Colonic mucosa (tissue), 4 donors: Measurements from ENCODE around the gene CTNS. TPM values are rescaled to one million over a fixed set of nuclear protein-coding genes. Genes with fewer than 3 reads are reported as not detected.

Experiments used
- DNase-seq: peaks from one replicate; pipeline ENCODE4 v3.0.0-alpha.2; 2020
- H3K27ac ChIP-seq: fragments of 200-600 bp; one replicate; pipeline ENCODE4 v1.8.0; 2021
- H3K27me3 ChIP-seq: fragments of 200-600 bp; one replicate; pipeline ENCODE4 v1.8.0; 2021
- H3K36me3 ChIP-seq: fragments of 200-600 bp; one replicate; pipeline ENCODE4 v1.8.0; 2021
- H3K4me1 ChIP-seq: fragments of 200-600 bp; one replicate; pipeline ENCODE4 v1.8.0; 2021; ENCODE audit warnings: mild to moderate bottlenecking
- H3K4me3 ChIP-seq: fragments of 200-600 bp; one replicate; pipeline ENCODE4 v1.8.0; 2021
- H3K9ac ChIP-seq, 2 donors: one replicate each; pipeline ENCODE4 v1.7.0; 2013; ENCODE audit warnings: control low read depth in 2 of 2, low read depth in 2 of 2, low read length in 2 of 2
- H3K9me3 ChIP-seq: fragments of 200-600 bp; one replicate; pipeline ENCODE4 v1.8.0; 2021
- CTCF ChIP-seq: fragments of 200-600 bp; IDR thresholded peaks from one replicate; pipeline ENCODE4 v1.8.0; 2022; ENCODE audit warnings: antibody characterized with exemption, mild to moderate bottlenecking
- intact Hi-C: fragments of 100-400 bp; cut with DNase I; formaldehyde crosslinking; loops from one replicate; pipeline ENCODE4 v1.14.1; 2022
- total RNA-seq, 2 donors: library from RNA; stranded (reverse); fragmentation: NEBNext Ultra II Directional in 1 of 2; extraction: Animal tissue kit (Norgen Biotek cat#: 25700) in 1 of 2; gene quantifications; one replicate each; pipeline ENCODE4 v1.2.1, GENCODE V29; 2021
- donor health status: healthy.
- donor health status: DM: no; HTN: no; CAD: no.
- donor health status: DM: no; HTN: no; CAD: no.

Gene CTNS
- total RNA-seq, 2 donors from 2014 or later = 7.9 to 8.1 TPM

GRCh38 chr17:3681565-3681964 lies 45.0 kb downstream of the CTNS start:
- H3K27ac ChIP-seq = no peak overlapping the region
- no peak overlapping the region for H3K4me3 ChIP-seq
- no peak for DNase-seq
- H3K9ac ChIP-seq = no peak overlapping the region
- TF ChIP-seq CTCF = no peak
- H3K9me3 ChIP-seq = no peaks in the 10 kb centered on the region
- H3K36me3 ChIP-seq = no peaks in the 10 kb centered on the region
- no peaks in the 10 kb centered on the region for H3K4me1 ChIP-seq
- intact Hi-C loops = no loop called here
- H3K27me3 ChIP-seq = peaks cover 9% of the 10 kb centered on the region

GRCh38 chr17:3682033-3682432 lies 45.5 kb downstream of the CTNS start:
- peaks cover 9% of the 10 kb centered on the region for H3K27me3 ChIP-seq
- no peaks in the 10 kb centered on the region for H3K36me3 ChIP-seq
- H3K4me3 ChIP-seq = no peak overlapping the region
- no peak for DNase-seq
- intact Hi-C loops = no loop called here
- no peak for TF ChIP-seq CTCF
- no peak overlapping the region for H3K9ac ChIP-seq
- H3K9me3 ChIP-seq = no peaks in the 10 kb centered on the region
- H3K4me1 ChIP-seq = no peaks in the 10 kb centered on the region
- H3K27ac ChIP-seq = no peak overlapping the region

GRCh38 chr17:3683054-3683511 lies 46.5 kb downstream of the CTNS start:
- no peak overlapping the region for H3K9ac ChIP-seq
- no peak for DNase-seq
- no peaks in the 10 kb centered on the region for H3K36me3 ChIP-seq
- no peaks in the 10 kb centered on the region for H3K9me3 ChIP-seq
- peak; percentile 90 for TF ChIP-seq CTCF
- intact Hi-C loops = no loop called here
- peaks cover 9% of the 10 kb centered on the region for H3K27me3 ChIP-seq
- H3K4me1 ChIP-seq = no peaks in the 10 kb centered on the region
- H3K27ac ChIP-seq = no peak overlapping the region
- H3K4me3 ChIP-seq = no peak overlapping the region

GRCh38 chr17:3685174-3685573 lies 48.6 kb downstream of the CTNS start:
- no peaks in the 10 kb centered on the region for H3K4me1 ChIP-seq
- no peak for TF ChIP-seq CTCF
- no peaks in the 10 kb centered on the region for H3K36me3 ChIP-seq
- intact Hi-C loops = no loop called here
- no peak for DNase-seq
- no peak overlapping the region for H3K27ac ChIP-seq
- no peak overlapping the region for H3K9ac ChIP-seq
- H3K27me3 ChIP-seq = peaks cover 9% of the 10 kb centered on the region
- no peak overlapping the region for H3K4me3 ChIP-seq
- H3K9me3 ChIP-seq = no peaks in the 10 kb centered on the region

GRCh38 chr17:3688027-3688553 lies 51.5 kb downstream of the CTNS start:
- Histone ChIP-seq H3K27me3 (peaks cover 9% of the 10 kb centered on the region), H3K9me3 (no peaks in the 10 kb centered on the region), H3K4me1 (no peaks in the 10 kb centered on the region), H3K36me3 (no peaks in the 10 kb centered on the region), H3K9ac (no peak overlapping the region), H3K27ac (no peak overlapping the region), H3K4me3 (no peak overlapping the region)
- intact Hi-C loops = no loop called here
- DNase-seq = no peak
- no peak for TF ChIP-seq CTCF
